OCI-LY7 (cell line): ENCODE results near the gene PAPLN.

ENCODE experiments used
- CTCF ChIP-seq: fragments of 200-600 bp; sonication (generic); conservative IDR thresholded peaks from 2 replicates; pipeline ENCODE4 v1.5.1; 2014; ENCODE audit warnings: mild to moderate bottlenecking, antibody characterized with exemption, low read length, moderate library complexity, mixed read lengths
- EZH2phosphoT487 ChIP-seq: fragments of 200-600 bp; sonication (generic); IDR thresholded peaks from 2 replicates; pipeline ENCODE4 v1.6.1; 2018; ENCODE audit warnings: low read depth, borderline replicate concordance, mild to moderate bottlenecking, mixed run types, antibody characterized with exemption, low read length, moderate library complexity, mixed read lengths

DNA sequence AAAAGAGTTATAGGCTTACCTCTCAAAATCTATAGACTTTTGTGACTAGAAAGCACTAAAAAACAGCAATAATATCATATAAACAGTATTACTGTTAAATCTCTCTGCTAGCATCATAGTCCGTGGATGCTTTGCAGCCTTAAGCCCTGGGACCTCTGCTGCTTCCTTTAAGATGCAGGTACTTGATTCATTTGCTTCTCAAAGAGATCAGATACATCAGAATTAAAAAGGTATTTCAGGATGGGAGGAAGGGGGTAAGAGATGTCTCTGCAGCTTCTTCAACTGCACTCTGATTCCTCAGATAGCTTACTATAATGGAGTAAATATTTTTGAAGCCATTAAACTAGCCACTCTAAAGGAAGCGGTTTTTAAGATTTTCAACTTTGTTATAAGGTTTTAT lies 49.3 kb downstream of the PAPLN start:
- TF ChIP-seq CTCF (no peak), EZH2phosphoT487 (no peak)
